Loucy (cell line): ENCODE results near the gene ZBTB7B.
A peak's percentile ranks its signal among the peaks of the same experiment; 100 is the strongest.

Experiments used
- H2AFZ ChIP-seq: fragments of 200-600 bp; sonication (generic); 2 replicates; pipeline ENCODE4 v1.6.0; 2016; ENCODE audit warnings: antibody characterized with exemption, mild to moderate bottlenecking, low read length, moderate library complexity
- H3F3A ChIP-seq: fragments of 200-600 bp; 2 replicates; pipeline ENCODE4 v1.6.0; 2016; ENCODE audit warnings: antibody characterized with exemption, low read depth, mild to moderate bottlenecking
- H3K27me3 ChIP-seq: fragments of 200-600 bp; sonication (generic); 2 replicates; pipeline ENCODE4 v1.6.1; 2014; ENCODE audit warnings: low read length, mild to moderate bottlenecking; ENCODE audit not compliant: insufficient read depth, poor library complexity, severe bottlenecking
- H3K36me3 ChIP-seq: fragments of 200-600 bp; sonication (generic); 2 replicates; pipeline ENCODE4 v1.6.1; 2016; ENCODE audit warnings: low read length; ENCODE audit not compliant: insufficient read depth
- H3K4me1 ChIP-seq: fragments of 200-600 bp; sonication (generic); 2 replicates; pipeline ENCODE4 v1.5.1; 2014; ENCODE audit warnings: low read length, mild to moderate bottlenecking; ENCODE audit not compliant: insufficient read depth, poor library complexity, severe bottlenecking
- H3K4me2 ChIP-seq: fragments of 200-600 bp; sonication (generic); 2 replicates; pipeline ENCODE4 v1.6.0; 2014; ENCODE audit warnings: antibody characterized with exemption, low read length, low read depth, mild to moderate bottlenecking; ENCODE audit not compliant: poor library complexity, severe bottlenecking
- H3K4me3 ChIP-seq: fragments of 200-600 bp; sonication (generic); 2 replicates; pipeline ENCODE4 v1.5.1; 2014; ENCODE audit warnings: low read length, mild to moderate bottlenecking, mixed read lengths; ENCODE audit not compliant: poor library complexity, severe bottlenecking
- H3K79me2 ChIP-seq: fragments of 200-600 bp; sonication (generic); 2 replicates; pipeline ENCODE4 v1.6.1; 2014; ENCODE audit warnings: low read length; ENCODE audit not compliant: insufficient read depth
- H3K9ac ChIP-seq: fragments of 200-600 bp; sonication (generic); 2 replicates; pipeline ENCODE4 v1.6.0; 2014; ENCODE audit warnings: mild to moderate bottlenecking, low read depth, low read length, moderate library complexity; ENCODE audit not compliant: poor library complexity, severe bottlenecking
- H3K9me2 ChIP-seq: fragments of 200-600 bp; sonication (generic); replicated peaks from 2 replicates; pipeline ENCODE4 v1.6.1; 2016; ENCODE audit warnings: low read depth, low read length, mixed read lengths
- H3K9me3 ChIP-seq: fragments of 200-600 bp; sonication (generic); 2 replicates; pipeline ENCODE4 v1.6.1; 2014; ENCODE audit warnings: mild to moderate bottlenecking, antibody characterized with exemption, low read length, low read depth; ENCODE audit not compliant: insufficient read depth
- H4K20me1 ChIP-seq: fragments of 200-600 bp; sonication (generic); 2 replicates; pipeline ENCODE4 v1.6.0; 2014; ENCODE audit warnings: antibody characterized with exemption, low read length, mild to moderate bottlenecking; ENCODE audit not compliant: insufficient read depth, poor library complexity, severe bottlenecking
- EZH2phosphoT487 ChIP-seq: fragments of 200-600 bp; IDR thresholded peaks from 2 replicates; pipeline ENCODE4 v1.6.1; 2018; ENCODE audit warnings: antibody characterized with exemption, mild to moderate bottlenecking, moderate library complexity, borderline replicate concordance
- TF ChIP-seq, protein P1 (sequence below): fragments of 200-600 bp; sonication (generic); conservative IDR thresholded peaks from 2 replicates; pipeline ENCODE4 v1.5.1; 2014; ENCODE audit warnings: mild to moderate bottlenecking, antibody characterized with exemption, low read length

ZBTB7B gene

DNA sequence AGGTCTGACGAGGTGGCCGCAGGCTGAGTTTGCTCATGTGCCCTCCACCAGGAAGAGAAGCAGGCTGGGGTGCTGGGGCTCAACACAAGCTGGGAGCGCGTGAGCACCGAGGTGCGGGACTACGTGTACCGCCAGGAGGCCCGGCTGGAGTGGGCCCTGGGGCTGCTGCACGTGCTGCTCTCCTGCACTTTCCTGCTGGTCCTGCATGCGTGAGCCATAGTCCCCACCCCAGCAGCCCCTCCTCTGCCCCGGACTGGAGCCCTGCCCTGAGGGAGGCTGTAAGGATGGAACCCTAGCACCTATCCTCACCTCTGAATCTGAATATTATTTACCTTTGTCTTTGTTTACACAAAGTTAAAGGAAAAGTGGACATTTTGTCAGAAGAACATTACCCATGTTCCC, 40.7 kb downstream of the ZBTB7B start:
- no peaks in the 10 kb centered on the region for H3K9me2 ChIP-seq
- no peaks in the 10 kb centered on the region for H4K20me1 ChIP-seq
- no peak overlapping the region for H3K4me3 ChIP-seq
- no peak overlapping the region for H3K9ac ChIP-seq
- no peaks in the 10 kb centered on the region for H3K79me2 ChIP-seq
- H3K9me3 ChIP-seq, result no peaks in the 10 kb centered on the region
- H3K4me1 ChIP-seq, result peaks cover 15% of the 10 kb centered on the region
- H3K36me3 ChIP-seq, result no peaks in the 10 kb centered on the region
- no peak overlapping the region for H2AFZ ChIP-seq
- TF ChIP-seq EZH2phosphoT487, result no peak
- TF ChIP-seq, protein P1, sequence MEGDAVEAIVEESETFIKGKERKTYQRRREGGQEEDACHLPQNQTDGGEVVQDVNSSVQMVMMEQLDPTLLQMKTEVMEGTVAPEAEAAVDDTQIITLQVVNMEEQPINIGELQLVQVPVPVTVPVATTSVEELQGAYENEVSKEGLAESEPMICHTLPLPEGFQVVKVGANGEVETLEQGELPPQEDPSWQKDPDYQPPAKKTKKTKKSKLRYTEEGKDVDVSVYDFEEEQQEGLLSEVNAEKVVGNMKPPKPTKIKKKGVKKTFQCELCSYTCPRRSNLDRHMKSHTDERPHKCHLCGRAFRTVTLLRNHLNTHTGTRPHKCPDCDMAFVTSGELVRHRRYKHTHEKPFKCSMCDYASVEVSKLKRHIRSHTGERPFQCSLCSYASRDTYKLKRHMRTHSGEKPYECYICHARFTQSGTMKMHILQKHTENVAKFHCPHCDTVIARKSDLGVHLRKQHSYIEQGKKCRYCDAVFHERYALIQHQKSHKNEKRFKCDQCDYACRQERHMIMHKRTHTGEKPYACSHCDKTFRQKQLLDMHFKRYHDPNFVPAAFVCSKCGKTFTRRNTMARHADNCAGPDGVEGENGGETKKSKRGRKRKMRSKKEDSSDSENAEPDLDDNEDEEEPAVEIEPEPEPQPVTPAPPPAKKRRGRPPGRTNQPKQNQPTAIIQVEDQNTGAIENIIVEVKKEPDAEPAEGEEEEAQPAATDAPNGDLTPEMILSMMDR, result no peak
- no peak overlapping the region for H3K4me2 ChIP-seq
- H3K27me3 ChIP-seq, result no peaks in the 10 kb centered on the region
- no peaks in the 10 kb centered on the region for H3F3A ChIP-seq

DNA sequence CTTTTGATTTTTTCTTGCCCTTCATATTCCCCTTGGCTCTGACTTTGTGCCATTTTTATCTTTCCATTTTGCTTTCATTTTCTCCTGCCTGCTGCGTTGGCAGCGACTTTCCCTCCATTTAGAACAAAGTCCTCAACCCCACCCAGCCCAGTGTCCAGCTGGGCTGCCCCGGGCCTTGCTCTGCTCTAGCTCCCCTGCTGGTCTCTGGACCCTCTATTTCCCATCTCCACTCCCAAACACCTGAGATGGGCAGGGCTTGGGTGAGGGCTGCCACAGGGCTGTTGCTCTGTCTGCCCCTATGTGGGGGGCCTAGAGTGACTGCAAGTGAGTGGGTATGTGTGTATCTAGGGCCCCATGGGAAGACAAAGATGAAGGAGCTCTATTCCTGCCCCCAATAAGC, 41.2 kb downstream of the ZBTB7B start:
- peaks cover 13% of the 10 kb centered on the region for H3K4me1 ChIP-seq
- no peaks in the 10 kb centered on the region for H3K9me3 ChIP-seq
- H3K79me2 ChIP-seq, result no peaks in the 10 kb centered on the region
- H2AFZ ChIP-seq, result no peak overlapping the region
- no peaks in the 10 kb centered on the region for H3K9me2 ChIP-seq
- no peak overlapping the region for H3K4me2 ChIP-seq
- no peaks in the 10 kb centered on the region for H3K36me3 ChIP-seq
- TF ChIP-seq, protein P1, result no peak
- H3K4me3 ChIP-seq, result no peak overlapping the region
- H3K9ac ChIP-seq, result no peak overlapping the region
- H4K20me1 ChIP-seq, result no peaks in the 10 kb centered on the region
- H3F3A ChIP-seq, result no peaks in the 10 kb centered on the region
- H3K27me3 ChIP-seq, result no peaks in the 10 kb centered on the region

DNA sequence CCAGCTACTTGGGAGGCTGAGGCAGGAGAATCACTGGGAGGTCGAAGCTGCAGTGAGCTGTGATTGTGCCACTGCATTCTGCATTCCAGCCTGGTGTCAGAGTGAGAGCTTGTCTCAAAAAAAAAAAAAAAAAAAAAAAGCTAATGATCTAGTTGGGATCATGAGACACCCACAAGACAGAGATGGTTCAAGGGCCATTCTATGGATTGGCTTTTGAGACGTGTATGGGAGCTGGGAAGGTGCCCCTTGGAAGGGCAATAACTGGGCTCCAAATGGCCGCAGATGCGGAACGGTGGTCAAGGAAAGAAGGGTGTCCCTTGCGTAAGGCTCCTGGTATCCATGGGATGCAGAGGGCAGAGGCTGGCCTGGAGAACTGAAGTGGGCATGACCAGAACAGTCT, 41.8 kb downstream of the ZBTB7B start:
- Histone ChIP-seq H3K79me2 (no peaks in the 10 kb centered on the region), H3K9ac (no peak overlapping the region), H3K4me1 (peaks cover 8% of the 10 kb centered on the region), H3K4me3 (no peak overlapping the region), H3K9me2 (no peaks in the 10 kb centered on the region), H3K4me2 (no peak overlapping the region), H4K20me1 (no peaks in the 10 kb centered on the region), H3F3A (no peaks in the 10 kb centered on the region), H2AFZ (peak overlapping the region; percentile 55; the same call in 1 of the 2 replicates), H3K9me3 (no peaks in the 10 kb centered on the region), H3K36me3 (no peaks in the 10 kb centered on the region), H3K27me3 (no peaks in the 10 kb centered on the region)
- TF ChIP-seq EZH2phosphoT487, result no peak
- TF ChIP-seq, protein P1, result no peak
